Measurements from ENCODE around the gene INPP5J.

- TF ChIP-seq CTCF (IDR thresholded peaks at IDR 0.05) (no peak), POLR2A (IDR thresholded peaks at IDR 0.05) (no peak)
Observed at GRCh38 chr22:31133911-31134310, 11.1 kb downstream of the INPP5J start.

Measured in esophagus squamous epithelium (tissue), 4 donors.